ENCODE results near the gene TTC7B.

The TTC7B gene

GRCh38 chr14:90722590-90722989 is 93.6 kb downstream of the TTC7B start:
- Histone ChIP-seq H3K23ac (ENCODE audit: low read depth, low read length, poor library complexity) (no peak overlapping the region), H2AFZ (ENCODE audit: low read length) (no peak overlapping the region), H3K9me3 (replicated peaks in 1 of 2; ENCODE audit: control insufficient read depth in 2 of 2, insufficient read depth in 1 of 2, low read depth in 1 of 2, low read length in 2 of 2) (no peaks in the 10 kb centered on the region), H2BK5ac (ENCODE audit: low read length) (no peak overlapping the region), H3K4ac (ENCODE audit: low read length) (no peak overlapping the region), H3K14ac (ENCODE audit: low read length) (no peak overlapping the region), H3K4me1 (ENCODE audit: control insufficient read depth in 2 of 2, insufficient read depth in 1 of 2, low read depth in 1 of 2, low read length in 2 of 2) (peaks cover 0 to 4% of the 10 kb centered on the region in 2 donors), H2BK12ac (ENCODE audit: low read length) (no peak overlapping the region), H3K36me3 (replicated peaks in 1 of 2; ENCODE audit: control insufficient read depth in 2 of 2, insufficient read depth in 2 of 2, low read length in 2 of 2) (no peaks in the 10 kb centered on the region), H3K79me1 (ENCODE audit: low read depth, low read length) (no peaks in the 10 kb centered on the region), H3K27ac (replicated peaks; ENCODE audit: low read length) (no peak overlapping the region), H2AK5ac (ENCODE audit: low read depth, low read length) (no peak overlapping the region), H2BK15ac (ENCODE audit: low read length) (no peak overlapping the region), H3K4me2 (ENCODE audit: insufficient read depth, low read length, poor library complexity, severe bottlenecking) (no peak overlapping the region), H3K4me3 (ENCODE audit: low read length in 2 of 2) (no peak overlapping the region), H4K91ac (ENCODE audit: low read depth, low read length, poor library complexity) (no peak overlapping the region), H2BK120ac (ENCODE audit: low read depth, low read length) (no peak overlapping the region), H4K8ac (ENCODE audit: low read depth, low read length) (no peak overlapping the region), H3K9ac (ENCODE audit: low read depth, low read length, poor library complexity) (no peak overlapping the region), H3K18ac (ENCODE audit: low read length) (no peak overlapping the region), H3K27me3 (ENCODE audit: control insufficient read depth in 3 of 3, insufficient read depth in 3 of 3, low read depth in 1 of 3, low read length in 3 of 3) (no peaks in the 10 kb centered on the region)
- no peak for DNase-seq (ENCODE audit: low spot score)
- no CpG with 5 or more reads among the region's 2 CpGs for WGBS, 2 donors (ENCODE audit: extremely low coverage in 2 of 2, insufficient read length in 2 of 2, insufficient replicate concordance in 1 of 2)

DNA sequence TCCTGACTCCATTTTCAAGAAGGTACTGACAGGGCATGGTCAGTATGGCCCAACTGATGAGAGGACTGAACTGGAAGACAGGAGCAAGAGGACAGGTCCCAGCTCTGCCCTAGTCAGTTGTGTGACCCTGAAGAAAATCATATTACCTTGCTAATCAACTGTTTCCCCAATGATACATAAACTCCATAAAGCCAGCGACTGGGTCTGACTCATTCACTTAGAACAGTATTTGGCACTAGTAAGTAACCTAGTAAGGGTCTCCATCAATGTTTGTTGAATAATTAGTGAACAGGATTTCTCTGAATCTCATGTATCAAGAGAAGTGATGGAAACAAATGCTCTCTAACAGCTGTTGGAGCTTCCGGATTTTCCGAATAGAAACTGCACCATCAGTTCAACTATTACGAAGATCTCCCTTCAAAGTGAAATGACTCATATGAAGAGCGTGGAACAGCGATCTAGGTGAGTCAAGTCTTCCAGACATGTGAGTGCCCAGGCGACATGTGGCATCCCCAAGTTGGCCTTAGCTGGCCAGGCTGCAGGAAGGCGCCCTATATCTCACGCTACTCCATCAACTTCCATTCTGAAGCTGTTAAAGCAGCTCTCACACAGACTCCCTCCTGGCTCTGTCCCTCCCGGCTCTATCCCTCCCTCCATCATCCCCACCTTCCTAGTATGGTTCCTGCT is 94.5 kb downstream of the TTC7B start:
- Histone ChIP-seq H2AFZ (ENCODE audit: low read length) (no peak overlapping the region), H3K9me3 (replicated peaks in 1 of 2; ENCODE audit: control insufficient read depth in 2 of 2, insufficient read depth in 1 of 2, low read depth in 1 of 2, low read length in 2 of 2) (no peaks in the 10 kb centered on the region), H2BK5ac (ENCODE audit: low read length) (no peak overlapping the region), H3K4ac (ENCODE audit: low read length) (no peak overlapping the region), H3K27me3 (ENCODE audit: control insufficient read depth in 3 of 3, insufficient read depth in 3 of 3, low read depth in 1 of 3, low read length in 3 of 3) (no peaks in the 10 kb centered on the region), H2BK120ac (ENCODE audit: low read depth, low read length) (no peak overlapping the region), H4K8ac (ENCODE audit: low read depth, low read length) (no peak overlapping the region), H3K79me1 (ENCODE audit: low read depth, low read length) (no peaks in the 10 kb centered on the region), H3K23ac (ENCODE audit: low read depth, low read length, poor library complexity) (no peak overlapping the region), H2BK15ac (ENCODE audit: low read length) (no peak overlapping the region), H2AK5ac (ENCODE audit: low read depth, low read length) (no peak overlapping the region), H3K36me3 (replicated peaks in 1 of 2; ENCODE audit: control insufficient read depth in 2 of 2, insufficient read depth in 2 of 2, low read length in 2 of 2) (no peaks in the 10 kb centered on the region), H3K27ac (replicated peaks; ENCODE audit: low read length) (no peak overlapping the region), H3K4me2 (ENCODE audit: insufficient read depth, low read length, poor library complexity, severe bottlenecking) (no peak overlapping the region), H3K14ac (ENCODE audit: low read length) (no peak overlapping the region), H3K4me3 (ENCODE audit: low read length in 2 of 2) (no peak overlapping the region), H4K91ac (ENCODE audit: low read depth, low read length, poor library complexity) (no peak overlapping the region), H2BK12ac (ENCODE audit: low read length) (no peak overlapping the region), H3K9ac (ENCODE audit: low read depth, low read length, poor library complexity) (no peak overlapping the region), H3K4me1 (ENCODE audit: control insufficient read depth in 2 of 2, insufficient read depth in 1 of 2, low read depth in 1 of 2, low read length in 2 of 2) (peaks cover 0 to 1% of the 10 kb centered on the region in 2 donors), H3K18ac (ENCODE audit: low read length) (no peak overlapping the region)
- WGBS, 2 donors (ENCODE audit: extremely low coverage in 2 of 2, insufficient read length in 2 of 2, insufficient replicate concordance in 1 of 2) = no CpG with 5 or more reads among the region's 10 CpGs
- no peak for DNase-seq (ENCODE audit: low spot score)

- Histone ChIP-seq H3K14ac (ENCODE audit: low read length) (no peak overlapping the region), H2BK120ac (ENCODE audit: low read depth, low read length) (no peak overlapping the region), H2BK15ac (ENCODE audit: low read length) (no peak overlapping the region), H3K36me3 (replicated peaks in 1 of 2; ENCODE audit: control insufficient read depth in 2 of 2, insufficient read depth in 2 of 2, low read length in 2 of 2) (no peaks in the 10 kb centered on the region), H3K4ac (ENCODE audit: low read length) (no peak overlapping the region), H2BK12ac (ENCODE audit: low read length) (no peak overlapping the region), H3K23ac (ENCODE audit: low read depth, low read length, poor library complexity) (no peak overlapping the region), H4K91ac (ENCODE audit: low read depth, low read length, poor library complexity) (no peak overlapping the region), H4K8ac (ENCODE audit: low read depth, low read length) (no peak overlapping the region), H2AK5ac (ENCODE audit: low read depth, low read length) (no peak overlapping the region), H3K9me3 (replicated peaks in 1 of 2; ENCODE audit: control insufficient read depth in 2 of 2, insufficient read depth in 1 of 2, low read depth in 1 of 2, low read length in 2 of 2) (no peaks in the 10 kb centered on the region), H3K18ac (ENCODE audit: low read length) (no peak overlapping the region), H3K4me3 (ENCODE audit: low read length in 2 of 2) (no peak overlapping the region), H3K4me1 (ENCODE audit: control insufficient read depth in 2 of 2, insufficient read depth in 1 of 2, low read depth in 1 of 2, low read length in 2 of 2) (peaks cover 0 to 1% of the 10 kb centered on the region in 2 donors), H3K9ac (ENCODE audit: low read depth, low read length, poor library complexity) (no peak overlapping the region), H2AFZ (ENCODE audit: low read length) (no peak overlapping the region), H3K79me1 (ENCODE audit: low read depth, low read length) (no peaks in the 10 kb centered on the region), H3K27ac (replicated peaks; ENCODE audit: low read length) (no peak overlapping the region), H3K4me2 (ENCODE audit: insufficient read depth, low read length, poor library complexity, severe bottlenecking) (no peak overlapping the region), H3K27me3 (ENCODE audit: control insufficient read depth in 3 of 3, insufficient read depth in 3 of 3, low read depth in 1 of 3, low read length in 3 of 3) (no peaks in the 10 kb centered on the region), H2BK5ac (ENCODE audit: low read length) (no peak overlapping the region)
- no CpG with 5 or more reads among the region's 5 CpGs for WGBS, 2 donors (ENCODE audit: extremely low coverage in 2 of 2, insufficient read length in 2 of 2, insufficient replicate concordance in 1 of 2)
- no peak for DNase-seq (ENCODE audit: low spot score)
These were observed 95.4 kb downstream of the TTC7B start for GRCh38 chr14:90720832-90721231.

- Histone ChIP-seq H3K27me3 (ENCODE audit: control insufficient read depth in 3 of 3, insufficient read depth in 3 of 3, low read depth in 1 of 3, low read length in 3 of 3) (no peaks in the 10 kb centered on the region), H3K14ac (ENCODE audit: low read length) (no peak overlapping the region), H3K18ac (ENCODE audit: low read length) (no peak overlapping the region), H2BK120ac (ENCODE audit: low read depth, low read length) (no peak overlapping the region), H3K23ac (ENCODE audit: low read depth, low read length, poor library complexity) (no peak overlapping the region), H3K79me1 (ENCODE audit: low read depth, low read length) (no peaks in the 10 kb centered on the region), H3K36me3 (replicated peaks in 1 of 2; ENCODE audit: control insufficient read depth in 2 of 2, insufficient read depth in 2 of 2, low read length in 2 of 2) (no peaks in the 10 kb centered on the region), H3K4me1 (ENCODE audit: control insufficient read depth in 2 of 2, insufficient read depth in 1 of 2, low read depth in 1 of 2, low read length in 2 of 2) (peaks cover 0 to 1% of the 10 kb centered on the region in 2 donors), H3K27ac (replicated peaks; ENCODE audit: low read length) (no peak overlapping the region), H3K9ac (ENCODE audit: low read depth, low read length, poor library complexity) (peak overlapping the region; percentile 66), H3K4me2 (ENCODE audit: insufficient read depth, low read length, poor library complexity, severe bottlenecking) (no peak overlapping the region), H3K4me3 (ENCODE audit: low read length in 2 of 2) (no peak overlapping the region), H2BK5ac (ENCODE audit: low read length) (no peak overlapping the region), H3K4ac (ENCODE audit: low read length) (no peak overlapping the region), H2BK12ac (ENCODE audit: low read length) (no peak overlapping the region), H4K91ac (ENCODE audit: low read depth, low read length, poor library complexity) (no peak overlapping the region), H2AK5ac (ENCODE audit: low read depth, low read length) (no peak overlapping the region), H2AFZ (ENCODE audit: low read length) (no peak overlapping the region), H4K8ac (ENCODE audit: low read depth, low read length) (no peak overlapping the region), H3K9me3 (replicated peaks in 1 of 2; ENCODE audit: control insufficient read depth in 2 of 2, insufficient read depth in 1 of 2, low read depth in 1 of 2, low read length in 2 of 2) (no peaks in the 10 kb centered on the region), H2BK15ac (ENCODE audit: low read length) (no peak overlapping the region)
- no peak for DNase-seq (ENCODE audit: low spot score)
- WGBS, 2 donors (ENCODE audit: extremely low coverage in 2 of 2, insufficient read length in 2 of 2, insufficient replicate concordance in 1 of 2) = no CpG with 5 or more reads among the region's 7 CpGs
These were observed 95.9 kb downstream of the TTC7B start for GRCh38 chr14:90720336-90720735.
